ENCODE data around the gene CEP20.

GRCh38 chr16:15836965-15837611 lies 51.3 kb downstream of the CEP20 start:
- TF ChIP-seq CTCF (conservative IDR thresholded peaks at IDR 0.05; ENCODE audit: low read length) (no peak), EZH2phosphoT487 (IDR thresholded peaks at IDR 0.05; ENCODE audit: borderline replicate concordance) (no peak)

Data from Loucy (cell line).